HG03095 (cell line): Measurements from ENCODE around the gene ACSL1.

Source experiments
- ATAC-seq: cut with Tn5 transposase; IDR thresholded peaks from one replicate; pipeline ENCODE4 v1.9.1; 2021; ENCODE audit warnings: moderate library complexity; ENCODE audit not compliant: unreplicated experiment

Gene ACSL1

GRCh38 chr4:184731056-184731455 lies 94.7 kb downstream of the ACSL1 start:
- ATAC-seq, result no peak

GRCh38 chr4:184729946-184730345 lies 95.8 kb downstream of the ACSL1 start:
- ATAC-seq, result no peak

GRCh38 chr4:184728858-184729257 lies 96.9 kb downstream of the ACSL1 start:
- no peak for ATAC-seq

- no peak for ATAC-seq
Measured at GRCh38 chr4:184727430-184727829, 98.3 kb downstream of the ACSL1 start.

- ATAC-seq, result no peak
Measured at GRCh38 chr4:184722798-184723197, 103.0 kb downstream of the ACSL1 start.

GRCh38 chr4:184721254-184721653 lies 104.5 kb downstream of the ACSL1 start:
- no peak for ATAC-seq

- ATAC-seq, result no peak
Measured at GRCh38 chr4:184719407-184719806, 106.4 kb downstream of the ACSL1 start.

- no peak for ATAC-seq
Measured at GRCh38 chr4:184715526-184715925, 110.2 kb downstream of the ACSL1 start.

GRCh38 chr4:184713887-184714286 lies 111.9 kb downstream of the ACSL1 start:
- ATAC-seq, result no peak

GRCh38 chr4:184712322-184712721 lies 113.4 kb downstream of the ACSL1 start:
- no peak for ATAC-seq

- ATAC-seq, result no peak
Measured at GRCh38 chr4:184706453-184706852, 119.3 kb downstream of the ACSL1 start.

GRCh38 chr4:184705692-184706091 lies 120.1 kb downstream of the ACSL1 start:
- ATAC-seq, result no peak
